ENCODE data around the gene TRIP12.
"Not testable (repeated sequence)": the region's sequence is repeated elsewhere in the genome, so short reads cannot be mapped to it uniquely, and the experiment has no call there.

Gene TRIP12

DNA sequence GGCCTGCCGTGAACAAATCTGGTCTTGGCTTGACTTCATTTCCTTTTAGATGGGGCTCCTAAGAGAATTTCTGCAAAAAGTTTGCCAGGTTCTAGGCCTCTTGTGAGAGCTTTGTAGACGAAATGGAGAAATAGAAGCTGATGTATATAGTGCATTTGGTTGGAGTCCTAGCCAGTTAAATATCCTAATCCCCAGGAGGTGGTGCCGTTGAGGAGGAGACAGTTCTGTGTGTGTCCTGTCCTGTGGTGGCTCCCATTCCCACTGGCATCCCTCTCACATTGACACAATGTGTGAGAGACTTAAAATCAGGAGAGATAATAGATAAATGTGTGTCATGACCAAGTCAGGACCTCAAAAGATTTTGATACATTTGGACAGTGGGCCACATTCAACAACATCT, 172.9 kb downstream of the TRIP12 start:
- TF ChIP-seq, protein P1, sequence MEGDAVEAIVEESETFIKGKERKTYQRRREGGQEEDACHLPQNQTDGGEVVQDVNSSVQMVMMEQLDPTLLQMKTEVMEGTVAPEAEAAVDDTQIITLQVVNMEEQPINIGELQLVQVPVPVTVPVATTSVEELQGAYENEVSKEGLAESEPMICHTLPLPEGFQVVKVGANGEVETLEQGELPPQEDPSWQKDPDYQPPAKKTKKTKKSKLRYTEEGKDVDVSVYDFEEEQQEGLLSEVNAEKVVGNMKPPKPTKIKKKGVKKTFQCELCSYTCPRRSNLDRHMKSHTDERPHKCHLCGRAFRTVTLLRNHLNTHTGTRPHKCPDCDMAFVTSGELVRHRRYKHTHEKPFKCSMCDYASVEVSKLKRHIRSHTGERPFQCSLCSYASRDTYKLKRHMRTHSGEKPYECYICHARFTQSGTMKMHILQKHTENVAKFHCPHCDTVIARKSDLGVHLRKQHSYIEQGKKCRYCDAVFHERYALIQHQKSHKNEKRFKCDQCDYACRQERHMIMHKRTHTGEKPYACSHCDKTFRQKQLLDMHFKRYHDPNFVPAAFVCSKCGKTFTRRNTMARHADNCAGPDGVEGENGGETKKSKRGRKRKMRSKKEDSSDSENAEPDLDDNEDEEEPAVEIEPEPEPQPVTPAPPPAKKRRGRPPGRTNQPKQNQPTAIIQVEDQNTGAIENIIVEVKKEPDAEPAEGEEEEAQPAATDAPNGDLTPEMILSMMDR (conservative IDR thresholded peaks at IDR 0.05; ENCODE audit: low read length) = no peak
- no peak overlapping the region for H3K4me3 ChIP-seq (ENCODE audit: low read length)
- no peak for DNase-seq (ENCODE audit: low read depth)

DNA sequence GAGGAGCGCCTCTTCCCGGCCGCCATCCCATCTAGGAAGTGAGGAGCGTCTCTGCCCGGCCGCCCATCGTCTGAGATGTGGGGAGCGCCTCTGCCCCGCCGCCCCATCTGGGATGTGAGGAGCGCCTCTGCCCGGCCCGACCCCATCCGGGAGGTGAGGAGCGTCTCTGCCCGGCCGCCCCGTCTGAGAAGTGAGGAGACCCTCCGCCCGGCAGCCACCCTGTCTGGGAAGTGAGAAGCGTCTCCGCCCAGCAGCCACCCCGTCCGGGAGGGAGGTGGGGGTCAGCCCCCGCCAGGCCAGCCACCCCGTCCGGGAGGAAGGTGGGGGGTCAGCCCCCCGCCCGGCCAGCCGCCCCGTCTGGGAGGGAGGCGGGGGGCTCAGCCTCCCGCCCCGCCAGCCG, 179.1 kb downstream of the TRIP12 start:
- not testable (repeated sequence) for DNase-seq (ENCODE audit: low read depth); H3K4me3 ChIP-seq (ENCODE audit: low read length)

DNA sequence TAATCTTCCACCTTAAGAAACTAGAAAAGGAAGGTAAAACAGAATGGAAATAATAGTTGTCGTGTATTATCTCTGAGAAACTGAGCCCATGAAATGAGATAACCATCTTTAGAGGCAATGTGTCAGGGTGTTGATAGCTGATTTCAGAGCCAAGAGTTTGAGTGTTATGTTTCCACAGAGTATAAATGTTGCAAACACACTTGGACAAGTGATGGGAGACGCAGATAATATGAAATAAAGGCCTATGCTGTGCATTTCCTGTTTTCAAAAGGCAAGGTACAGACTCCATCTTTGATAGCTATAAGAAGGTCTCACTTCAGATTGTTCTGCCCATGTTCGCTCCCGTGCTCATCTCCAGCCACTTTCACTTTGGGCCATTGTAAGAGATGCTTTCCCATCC, 181.5 kb downstream of the TRIP12 start:
- TF ChIP-seq, protein P1 (conservative IDR thresholded peaks at IDR 0.05; ENCODE audit: low read length) = no peak
- DNase-seq (ENCODE audit: low read depth) = no peak
- no peak overlapping the region for H3K4me3 ChIP-seq (ENCODE audit: low read length)

DNA sequence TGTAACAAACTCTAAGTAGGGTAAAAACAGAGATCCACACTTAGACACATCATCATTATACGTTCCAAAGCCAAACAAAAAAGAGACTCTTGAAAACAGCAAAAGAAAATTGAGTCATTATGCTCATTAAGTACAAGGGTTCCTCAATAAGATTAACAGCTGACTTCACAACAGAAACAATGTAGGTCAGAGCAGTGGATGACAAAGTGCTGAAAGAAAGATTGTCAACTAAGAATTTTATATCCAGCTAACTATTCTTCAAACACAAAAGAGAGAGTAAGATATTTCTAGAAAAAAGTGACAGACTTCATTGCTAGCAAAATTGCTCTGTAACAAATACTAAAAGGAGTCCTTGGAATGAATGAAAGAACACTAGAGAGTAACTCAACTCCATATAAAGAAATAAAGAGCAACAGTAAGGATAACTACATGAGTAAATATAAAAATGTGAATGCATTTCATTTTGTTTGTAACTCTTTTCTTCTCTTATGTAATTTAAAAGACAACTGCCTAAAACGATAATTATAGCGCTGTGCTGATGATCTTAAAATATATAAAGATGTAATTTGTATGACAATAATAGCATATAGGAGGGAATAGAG, 183.7 kb downstream of the TRIP12 start:
- TF ChIP-seq, protein P1 (conservative IDR thresholded peaks at IDR 0.05; ENCODE audit: low read length) = no peak

DNA sequence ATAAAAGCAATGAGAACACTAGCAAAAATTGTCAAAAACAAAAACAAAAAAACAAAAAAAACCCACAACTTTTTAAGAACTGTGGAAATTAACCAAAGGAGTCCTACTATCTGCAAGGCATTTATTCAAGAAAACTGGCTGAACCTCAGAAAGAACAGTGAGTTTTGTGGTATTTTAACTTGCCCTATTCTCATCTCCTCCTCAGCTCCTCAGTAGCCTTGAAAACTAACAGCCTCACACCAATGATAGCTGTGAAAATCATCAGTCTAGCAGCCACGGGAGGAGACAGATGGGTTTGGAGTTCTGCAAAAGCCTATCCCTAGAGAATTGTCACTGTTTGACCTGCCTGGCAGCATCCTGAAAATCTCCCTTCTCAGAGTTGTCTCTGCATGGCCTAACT, 187.4 kb downstream of the TRIP12 start:
- no peak for DNase-seq (ENCODE audit: low read depth)
- H3K4me3 ChIP-seq (ENCODE audit: low read length) = no peak overlapping the region
- TF ChIP-seq, protein P1 (conservative IDR thresholded peaks at IDR 0.05; ENCODE audit: low read length) = no peak

More for the DNA sequence above, 183.7 kb downstream of the TRIP12 start:
- no peak for DNase-seq (ENCODE audit: low read depth)
- H3K4me3 ChIP-seq (ENCODE audit: low read length) = no peak overlapping the region

DNA sequence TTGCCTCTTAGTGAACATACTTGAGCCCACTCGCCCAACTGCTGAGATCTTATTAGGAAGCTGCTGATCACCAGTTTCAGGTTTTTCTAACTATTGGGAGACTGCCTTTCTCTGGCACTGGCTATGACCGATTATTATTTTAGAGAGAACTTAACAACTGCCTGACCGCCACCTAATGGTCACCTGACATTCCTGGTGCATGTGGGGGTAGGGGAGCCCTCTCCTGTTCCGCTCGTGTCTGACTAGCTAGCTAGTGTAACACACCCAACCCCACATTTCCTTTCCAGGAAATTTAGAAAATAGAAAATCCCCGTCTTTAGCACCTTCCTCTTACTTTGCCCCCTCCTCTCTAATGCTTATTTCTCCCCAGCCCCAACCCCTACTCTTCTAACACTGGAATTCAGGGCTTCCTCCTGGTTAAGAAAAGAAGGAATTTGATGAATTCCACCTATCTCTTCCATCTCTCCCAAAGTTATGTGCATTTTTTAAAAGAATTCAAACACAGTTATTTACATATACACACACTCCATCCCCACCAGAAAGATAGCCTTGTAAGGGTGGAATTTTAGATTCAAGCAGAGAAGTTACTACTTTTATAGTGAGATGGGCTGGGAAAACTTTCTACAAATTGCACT, 188.1 kb downstream of the TRIP12 start:
- no peak for DNase-seq (ENCODE audit: low read depth)
- TF ChIP-seq, protein P1 (conservative IDR thresholded peaks at IDR 0.05; ENCODE audit: low read length) = no peak

DNA sequence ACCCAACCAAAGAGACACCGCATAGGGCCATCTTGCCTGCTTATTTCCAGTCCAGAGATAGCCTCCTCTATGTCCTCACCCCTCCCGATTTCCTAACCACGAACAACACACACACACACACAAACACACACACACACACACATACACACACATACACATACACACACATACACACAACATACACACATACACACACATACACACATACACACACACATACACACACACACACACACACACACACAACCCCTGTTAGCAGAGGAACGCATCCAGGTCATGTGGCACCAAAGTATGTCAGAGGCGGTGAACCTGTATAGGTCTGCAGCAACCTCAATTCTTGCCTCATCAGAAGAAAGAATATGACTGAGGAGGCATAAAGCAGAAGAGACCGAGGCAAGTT, 188.9 kb downstream of the TRIP12 start:
- DNase-seq (ENCODE audit: low read depth) = no peak
- TF ChIP-seq, protein P1 (conservative IDR thresholded peaks at IDR 0.05; ENCODE audit: low read length) = no peak
- H3K4me3 ChIP-seq (ENCODE audit: low read length) = no peak overlapping the region

More for the DNA sequence above, 188.1 kb downstream of the TRIP12 start:
- no peak overlapping the region for H3K4me3 ChIP-seq (ENCODE audit: low read length)
